GM19372 (cell line): Measurements from ENCODE around the gene NEU2.
"Not testable (repeated sequence)": the region's sequence is repeated elsewhere in the genome, so short reads cannot be mapped to it uniquely, and the experiment has no call there.

Experiments
- ATAC-seq: cut with Tn5 transposase; IDR thresholded peaks from one replicate; pipeline ENCODE4 v1.9.1; 2021; ENCODE audit warnings: mild to moderate bottlenecking, low read depth, moderate library complexity; ENCODE audit not compliant: unreplicated experiment

The NEU2 gene

DNA sequence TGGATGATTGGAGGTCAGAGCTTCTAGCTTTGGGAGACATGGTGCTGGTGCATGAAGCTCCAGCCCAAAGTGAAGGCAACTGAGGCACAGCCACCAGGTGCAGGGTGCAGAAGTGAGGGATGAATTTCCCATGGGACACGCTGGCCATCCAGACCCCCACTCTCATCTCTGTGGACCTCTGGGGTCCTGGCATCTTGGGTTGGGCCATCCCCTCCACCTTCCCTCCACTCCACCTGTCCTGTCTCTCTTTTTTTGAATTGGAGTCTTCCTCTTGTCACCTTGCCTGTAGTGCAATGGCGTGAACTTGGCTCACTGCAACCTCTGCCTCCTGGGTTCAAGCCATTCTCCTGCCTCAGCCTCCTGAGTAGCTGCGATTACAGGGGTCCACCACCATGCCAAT is 22.8 kb upstream of the NEU2 start:
- no peak for ATAC-seq

DNA sequence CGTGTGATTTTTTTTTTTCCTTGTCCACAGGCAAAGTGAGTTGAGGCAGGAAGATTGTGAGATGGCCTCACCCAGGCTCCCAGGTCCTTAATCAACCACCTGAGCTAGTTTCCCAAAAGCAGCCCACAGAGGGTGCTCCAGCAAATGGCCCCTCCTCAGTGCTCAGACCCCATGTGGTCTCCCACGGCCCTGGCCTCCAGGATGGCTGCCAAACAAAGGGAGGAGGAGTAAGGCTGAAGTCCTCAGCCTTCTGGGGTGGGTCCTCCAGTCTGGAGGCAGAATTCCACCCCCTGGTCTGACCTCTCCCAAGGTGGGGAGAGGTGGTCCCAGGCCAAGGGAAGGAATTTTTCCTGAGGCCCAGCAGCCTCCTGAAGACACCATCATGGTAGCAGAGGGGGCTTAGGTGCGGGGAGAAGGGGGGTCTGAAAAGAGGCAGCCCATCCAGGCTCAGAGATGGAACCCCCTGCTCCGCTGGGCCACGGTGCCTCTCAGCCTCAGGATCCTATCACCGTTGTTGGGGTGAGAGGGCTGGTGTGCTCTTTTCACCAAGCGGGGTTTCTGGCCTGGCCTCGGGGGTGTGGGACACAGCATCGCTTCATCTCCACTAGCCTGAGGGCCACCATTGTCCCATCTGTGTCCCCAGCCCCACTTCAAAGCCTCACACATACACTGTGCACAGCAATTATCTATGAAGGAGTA is 21.8 kb upstream of the NEU2 start:
- ATAC-seq: no peak

DNA sequence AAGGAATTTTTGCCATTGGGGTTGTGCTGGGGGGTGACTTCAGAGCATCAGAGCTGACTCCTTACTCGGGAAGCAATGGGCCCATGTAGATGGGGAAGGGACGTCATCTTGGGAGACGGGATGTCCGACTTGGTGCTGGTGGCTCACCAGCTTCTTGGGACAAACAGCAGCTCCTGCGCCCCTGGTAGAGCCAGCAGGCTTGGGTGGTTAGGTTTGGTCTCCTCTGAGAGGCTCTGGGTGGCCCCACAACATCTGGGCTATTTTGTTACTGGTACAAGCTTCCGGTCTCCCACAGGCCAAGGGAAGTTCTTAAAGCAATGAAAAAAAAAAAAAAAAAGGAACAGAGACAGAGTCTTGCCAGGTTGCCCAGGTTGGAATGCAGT is 21.2 kb upstream of the NEU2 start:
- ATAC-seq: no peak

DNA sequence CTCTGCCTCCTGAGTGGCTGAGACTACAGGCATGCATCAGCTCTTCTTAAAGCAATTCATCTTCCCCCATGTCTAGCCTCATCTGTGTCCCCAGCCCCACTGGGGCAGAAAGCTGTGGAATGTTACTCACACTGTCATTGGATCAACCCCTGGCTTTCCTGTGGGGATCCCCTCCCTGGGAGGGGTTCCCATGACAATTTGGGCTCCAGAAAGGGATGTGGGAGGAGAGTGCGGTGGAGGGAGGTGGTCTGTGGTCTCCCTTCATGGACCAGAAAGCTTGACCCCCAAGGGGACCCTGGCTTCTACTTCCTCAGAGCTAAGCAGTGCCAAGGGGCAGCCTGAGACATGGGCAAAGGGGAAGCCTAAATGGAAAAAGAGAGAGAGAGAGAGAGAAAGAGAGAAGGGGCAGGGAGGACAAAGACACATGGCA is 20.8 kb upstream of the NEU2 start:
- ATAC-seq: no peak

DNA sequence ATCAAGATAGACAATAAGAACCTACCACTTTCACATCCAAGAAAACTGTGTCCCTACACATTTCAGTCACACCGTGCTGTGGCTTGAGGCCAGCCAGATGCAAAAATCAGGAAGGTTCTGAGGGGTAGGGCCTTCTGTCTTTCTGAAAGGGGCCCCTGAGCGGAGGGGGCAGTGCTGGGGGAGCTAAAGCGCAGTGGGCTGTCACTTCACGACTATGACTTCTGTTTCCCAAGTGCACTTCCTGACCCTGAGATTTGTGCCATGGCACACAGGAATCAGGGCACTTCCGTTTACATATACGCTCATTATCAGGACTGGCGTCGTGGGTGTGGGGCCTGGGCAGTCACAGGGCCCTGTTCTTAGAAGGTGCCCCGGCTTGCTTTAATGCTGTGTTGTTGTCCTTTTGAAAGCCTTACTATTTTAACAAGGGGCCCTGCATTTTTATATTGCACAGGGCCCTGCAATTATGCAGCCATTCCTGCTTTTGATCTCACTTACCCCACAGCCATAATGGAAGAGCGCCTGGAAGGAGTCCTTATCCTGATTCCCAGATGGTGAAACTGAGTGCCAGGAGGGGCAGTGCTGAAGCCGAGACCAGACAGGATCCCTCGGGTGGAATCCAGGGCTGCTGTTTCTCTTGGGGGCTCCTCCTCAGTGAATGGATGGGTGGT is 20.0 kb upstream of the NEU2 start:
- ATAC-seq: no peak

DNA sequence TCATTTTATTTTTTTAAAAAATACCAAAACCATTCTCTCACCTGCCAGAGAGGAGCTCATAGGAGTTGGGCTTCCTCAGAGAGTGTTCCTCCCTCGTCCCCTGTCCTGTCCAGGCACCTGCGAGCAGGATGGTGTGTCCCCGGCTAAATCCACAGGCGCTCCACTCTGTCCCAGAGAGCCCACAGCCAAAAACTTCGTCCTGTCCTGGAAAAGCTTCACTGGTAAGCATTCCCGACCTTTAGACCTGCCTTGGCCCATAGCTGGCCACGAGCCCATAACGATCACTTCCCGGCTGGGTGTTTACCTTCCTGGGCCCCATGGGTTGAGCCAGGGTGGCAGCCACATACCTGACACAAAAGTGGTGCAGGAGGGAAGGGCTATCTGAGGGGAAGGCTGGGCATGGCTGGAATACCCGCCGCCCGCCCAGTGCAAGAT is 19.4 kb upstream of the NEU2 start, which contains the start of gene NGEF:
TSS of gene NGEF (minus strand) at position 230 of the 435 bp plus-strand sequence. CDS start 38,366 bp downstream, outside the sequence.
- no peak for ATAC-seq

DNA sequence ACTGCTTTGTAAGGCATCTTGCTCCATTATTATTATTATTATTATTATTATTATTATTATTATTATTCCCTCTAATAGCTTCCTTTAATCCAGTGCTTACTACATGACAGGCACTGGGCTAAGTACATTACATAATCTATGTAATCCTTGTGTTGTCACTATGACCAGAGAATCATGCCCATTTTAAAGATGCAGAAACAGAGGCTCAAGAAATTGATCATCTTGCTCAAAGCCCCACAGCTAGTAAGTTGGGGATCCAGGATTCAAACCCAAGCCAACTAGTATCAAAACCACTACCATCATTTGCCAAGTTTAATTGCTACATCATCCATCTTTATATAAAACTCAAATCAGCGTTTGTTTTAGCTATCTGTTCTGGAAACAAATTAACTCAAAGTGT is 18.8 kb upstream of the NEU2 start:
- ATAC-seq: no peak

DNA sequence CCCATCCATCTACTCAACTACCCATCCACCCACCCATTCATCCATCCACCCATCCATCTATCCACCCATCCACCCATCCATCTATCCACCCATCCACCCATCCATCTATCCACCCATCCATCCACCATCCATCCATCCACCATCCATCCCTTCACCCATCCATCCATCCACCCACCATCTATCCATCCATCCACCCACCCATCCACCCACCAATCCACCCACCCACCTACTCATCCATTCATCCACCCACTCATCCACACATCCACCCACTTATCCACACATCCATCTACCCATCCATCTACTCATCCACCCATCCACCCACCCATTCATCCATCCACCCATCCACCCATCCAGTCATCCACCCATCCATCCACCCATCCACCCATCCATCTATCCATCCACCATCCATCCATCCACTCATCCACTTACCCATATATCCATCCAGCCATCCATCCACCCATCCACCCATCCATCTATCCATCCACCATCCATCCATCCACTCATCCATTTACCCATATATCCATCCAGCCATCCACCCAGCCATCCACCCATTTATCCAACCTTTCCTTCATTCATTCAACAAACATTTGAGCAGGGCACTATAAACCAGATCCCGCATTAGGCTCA is 17.3 kb upstream of the NEU2 start:
- ATAC-seq: no peak

DNA sequence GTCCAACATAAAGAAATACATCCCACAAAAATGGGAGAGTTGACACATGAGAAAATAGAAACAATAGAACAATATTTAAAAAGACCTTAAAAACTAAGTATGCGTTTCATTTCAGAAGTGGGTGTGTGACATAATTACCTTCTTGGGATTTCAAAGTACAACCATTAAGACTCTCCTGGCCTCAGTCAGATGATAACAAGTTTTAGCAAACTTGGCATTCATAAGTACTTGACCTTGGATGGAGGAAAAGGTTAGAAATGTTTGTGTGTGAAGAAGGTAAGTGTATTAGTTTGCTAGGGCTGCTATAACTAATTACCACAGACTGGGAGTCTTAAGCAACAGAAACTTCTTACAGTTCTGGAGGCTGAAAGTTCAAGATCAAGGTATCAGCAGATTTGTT is 14.5 kb upstream of the NEU2 start:
- no peak for ATAC-seq

DNA sequence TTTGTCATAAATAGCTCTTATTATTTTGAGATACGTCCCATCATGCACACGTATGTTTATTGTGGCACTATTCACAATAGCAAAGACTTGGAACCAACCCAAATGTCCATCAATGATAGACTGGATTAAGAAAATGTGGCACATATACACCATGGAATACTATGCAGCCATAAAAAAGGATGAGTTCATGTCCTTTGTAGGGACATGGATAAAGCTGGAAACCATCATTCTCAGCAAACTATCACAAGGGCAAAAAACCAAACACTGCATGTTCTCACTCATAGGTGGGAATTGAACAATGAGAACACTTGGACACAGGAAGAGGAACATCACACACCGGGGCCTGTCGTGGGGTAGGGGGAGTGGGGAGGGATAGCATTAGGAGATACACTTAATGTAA is 12.9 kb upstream of the NEU2 start:
- not testable (repeated sequence) for ATAC-seq

DNA sequence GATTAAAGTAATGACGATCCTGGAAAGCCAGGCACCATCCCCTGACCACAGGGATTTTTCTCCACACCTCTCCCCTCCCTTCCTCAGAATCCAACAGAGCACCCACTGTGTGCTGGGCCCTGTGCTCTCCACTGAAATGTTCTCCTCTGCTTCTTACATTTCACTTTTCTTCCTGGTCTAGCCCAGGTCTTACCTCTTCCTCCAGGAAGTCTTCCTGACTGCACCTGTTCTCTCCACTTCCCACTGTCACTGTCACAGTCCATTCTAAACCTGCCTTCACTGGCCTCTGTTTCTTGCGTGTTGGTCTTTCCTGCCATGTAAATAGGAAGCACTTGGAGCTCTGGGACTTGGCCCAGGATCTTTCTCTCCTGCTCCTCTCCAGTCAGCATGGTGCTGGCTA is 12.0 kb upstream of the NEU2 start:
- no peak for ATAC-seq

DNA sequence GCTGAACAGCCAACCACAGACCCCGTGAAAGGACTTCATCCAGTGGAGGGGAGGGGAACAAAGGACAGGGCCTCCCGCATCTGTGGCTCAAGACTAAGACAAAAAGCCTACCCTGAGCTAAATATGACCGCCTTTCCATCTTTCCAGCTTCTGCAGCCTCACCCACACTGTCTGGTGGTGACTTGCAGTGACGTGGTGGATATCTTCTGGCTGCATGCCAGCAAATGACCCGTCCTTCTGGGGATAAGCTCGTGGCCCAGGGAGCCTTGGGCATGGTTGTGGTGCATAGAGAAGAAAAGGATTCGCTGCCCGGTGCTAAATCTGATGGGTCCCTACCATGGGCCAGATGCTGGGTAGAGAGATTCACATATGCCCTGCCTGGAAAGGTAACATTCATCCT is 10.7 kb upstream of the NEU2 start:
- ATAC-seq: no peak

DNA sequence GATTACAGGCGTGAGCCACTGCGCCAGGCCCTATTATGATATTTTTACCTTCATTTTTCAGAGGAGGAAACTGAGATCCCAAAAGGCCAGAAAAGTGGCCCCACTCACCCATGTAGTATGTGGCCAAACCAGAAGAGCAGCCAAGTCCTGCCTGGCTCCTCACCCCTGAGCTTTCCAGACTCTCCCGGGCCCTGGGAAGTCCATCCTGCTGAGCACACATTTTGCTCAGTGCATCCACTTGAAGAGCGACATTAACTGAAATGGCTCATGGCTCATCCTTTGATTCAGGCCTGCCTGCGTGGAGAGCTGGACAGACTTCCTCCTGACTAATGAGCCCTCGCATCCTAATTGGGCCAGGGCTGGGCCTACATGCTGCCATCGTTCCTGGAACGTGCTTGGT is 9.9 kb upstream of the NEU2 start:
- no peak for ATAC-seq

DNA sequence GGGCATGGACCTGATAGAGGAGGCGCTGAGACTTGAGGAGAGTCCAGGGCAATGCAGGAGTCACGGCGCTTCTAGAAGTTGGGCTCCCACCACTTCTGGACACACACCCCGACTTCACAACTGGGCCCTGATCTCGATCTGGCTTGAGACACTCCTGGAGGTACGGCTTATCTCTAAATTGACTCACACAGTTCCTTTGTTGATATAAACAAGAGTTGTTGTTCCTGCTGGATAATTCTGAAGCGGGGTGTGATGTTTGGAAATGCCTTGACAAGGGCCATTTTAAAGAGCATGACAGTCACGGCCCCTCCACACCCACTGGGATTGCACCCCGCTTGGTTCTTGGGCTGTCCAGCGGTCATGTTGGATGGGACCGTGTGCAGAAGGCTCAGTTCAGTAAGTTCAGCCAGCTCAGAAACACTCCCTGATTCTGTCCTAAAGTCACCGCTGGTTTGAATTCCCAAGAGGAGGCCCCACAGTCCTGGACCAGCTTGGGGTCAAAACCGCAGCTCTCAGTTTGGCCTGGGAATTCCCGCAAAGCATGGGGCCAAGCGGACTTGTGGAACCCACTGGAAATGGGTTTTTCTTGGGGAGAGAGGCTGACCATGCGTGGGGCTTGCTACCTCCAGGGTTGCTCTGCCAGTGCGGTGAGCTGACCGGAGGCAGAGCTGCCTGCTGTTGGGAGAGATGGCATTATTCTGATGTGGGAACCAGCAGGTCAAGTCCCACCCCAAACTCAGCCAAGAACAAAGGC is 9.3 kb upstream of the NEU2 start:
- no peak for ATAC-seq

DNA sequence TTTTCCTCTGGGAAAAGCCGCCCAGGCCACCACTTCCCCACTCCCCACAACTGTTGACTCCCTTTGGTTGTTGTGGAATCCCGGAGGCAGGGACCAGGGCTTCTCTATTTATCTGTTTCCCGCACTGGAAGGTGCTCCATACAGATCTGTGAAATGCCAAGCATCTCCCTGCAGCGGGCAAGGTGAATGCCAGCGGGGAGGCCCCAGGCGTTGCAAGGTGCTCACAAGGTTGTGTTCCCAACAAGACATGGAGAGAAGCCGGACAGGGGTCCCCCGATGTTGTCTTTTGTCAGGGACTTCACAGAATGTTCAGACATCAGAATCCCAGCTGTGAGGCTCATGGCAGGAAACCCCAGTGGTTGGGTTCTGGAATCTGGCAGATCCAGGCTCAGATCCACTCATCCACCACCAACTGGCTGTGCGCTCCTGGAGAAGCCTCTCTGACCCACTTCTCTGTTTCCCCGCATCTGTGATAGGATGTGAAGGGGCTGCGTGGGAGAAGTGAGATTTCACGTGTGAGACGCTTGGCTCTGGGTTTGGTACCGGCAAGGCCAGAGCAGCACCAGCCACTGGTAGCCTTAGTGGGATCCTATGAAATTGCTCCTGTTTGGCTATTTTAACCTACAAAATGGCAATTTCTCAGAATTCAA is 8.6 kb upstream of the NEU2 start:
- ATAC-seq: no peak

DNA sequence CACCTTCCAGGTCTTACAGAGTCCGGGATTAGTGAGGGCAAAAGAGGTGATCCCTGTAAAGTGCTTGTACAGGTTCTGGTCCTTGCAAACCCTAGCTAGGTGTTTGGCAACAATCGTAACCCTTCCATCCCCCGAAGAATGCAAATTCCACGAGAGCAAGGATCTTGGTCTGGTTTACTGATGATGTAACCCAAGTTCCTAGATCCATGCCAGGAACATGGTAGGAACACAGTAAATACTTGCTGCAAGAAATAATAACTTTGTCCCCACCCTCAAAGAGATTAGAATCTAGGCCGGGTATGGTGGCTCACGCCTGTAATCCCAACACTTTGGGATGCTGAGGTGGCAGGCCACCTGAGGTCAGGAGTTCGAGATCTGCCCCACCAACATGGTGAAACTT is 6.8 kb upstream of the NEU2 start:
- ATAC-seq: no peak

DNA sequence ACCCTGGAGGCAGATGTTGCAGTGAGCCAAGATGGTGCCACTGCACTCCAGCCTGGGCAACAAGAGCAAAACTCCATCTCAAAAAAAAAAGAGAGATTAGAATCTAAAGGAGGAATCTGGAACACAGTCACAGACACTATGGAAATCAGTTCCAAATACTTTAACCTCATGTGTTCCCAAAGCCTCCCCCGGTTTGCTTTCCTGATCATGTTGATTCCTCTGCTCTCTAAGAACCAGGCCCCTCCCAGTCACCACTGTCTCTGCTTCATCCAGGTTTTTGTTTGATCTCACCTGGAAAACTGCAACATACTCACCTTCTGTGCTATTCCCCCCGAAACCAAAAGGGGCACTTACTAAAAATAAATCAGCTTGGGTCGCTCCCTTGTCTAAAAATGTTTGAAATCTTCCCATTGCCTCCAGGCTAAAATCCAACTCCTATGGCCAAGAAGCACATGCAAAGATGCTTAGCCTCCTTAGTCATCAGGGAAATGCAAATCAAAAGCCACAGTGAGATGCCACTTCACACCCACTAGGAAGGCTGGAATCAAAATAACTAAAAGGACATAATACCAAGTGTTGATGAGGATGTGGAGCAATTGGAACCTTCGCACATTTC is 6.2 kb upstream of the NEU2 start:
- ATAC-seq: no peak

DNA sequence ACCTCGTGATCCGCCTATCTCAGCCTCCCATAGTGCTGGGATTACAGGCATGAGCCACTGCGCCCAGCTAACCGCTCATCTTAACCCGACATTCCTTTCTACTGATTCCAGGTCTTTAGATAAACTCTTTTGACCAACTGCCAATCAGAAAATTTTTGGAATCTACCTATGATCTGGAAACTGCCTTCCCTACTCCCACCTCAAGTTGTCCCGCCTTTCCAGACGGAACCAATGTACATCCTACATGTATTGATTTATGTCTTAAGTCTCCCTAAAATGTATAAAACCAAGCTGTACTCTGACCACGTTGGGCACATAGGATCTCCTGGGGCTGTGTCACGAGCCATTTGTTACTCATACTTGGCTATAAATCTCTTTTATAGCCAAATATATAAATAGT is 3.2 kb upstream of the NEU2 start:
- no peak for ATAC-seq

DNA sequence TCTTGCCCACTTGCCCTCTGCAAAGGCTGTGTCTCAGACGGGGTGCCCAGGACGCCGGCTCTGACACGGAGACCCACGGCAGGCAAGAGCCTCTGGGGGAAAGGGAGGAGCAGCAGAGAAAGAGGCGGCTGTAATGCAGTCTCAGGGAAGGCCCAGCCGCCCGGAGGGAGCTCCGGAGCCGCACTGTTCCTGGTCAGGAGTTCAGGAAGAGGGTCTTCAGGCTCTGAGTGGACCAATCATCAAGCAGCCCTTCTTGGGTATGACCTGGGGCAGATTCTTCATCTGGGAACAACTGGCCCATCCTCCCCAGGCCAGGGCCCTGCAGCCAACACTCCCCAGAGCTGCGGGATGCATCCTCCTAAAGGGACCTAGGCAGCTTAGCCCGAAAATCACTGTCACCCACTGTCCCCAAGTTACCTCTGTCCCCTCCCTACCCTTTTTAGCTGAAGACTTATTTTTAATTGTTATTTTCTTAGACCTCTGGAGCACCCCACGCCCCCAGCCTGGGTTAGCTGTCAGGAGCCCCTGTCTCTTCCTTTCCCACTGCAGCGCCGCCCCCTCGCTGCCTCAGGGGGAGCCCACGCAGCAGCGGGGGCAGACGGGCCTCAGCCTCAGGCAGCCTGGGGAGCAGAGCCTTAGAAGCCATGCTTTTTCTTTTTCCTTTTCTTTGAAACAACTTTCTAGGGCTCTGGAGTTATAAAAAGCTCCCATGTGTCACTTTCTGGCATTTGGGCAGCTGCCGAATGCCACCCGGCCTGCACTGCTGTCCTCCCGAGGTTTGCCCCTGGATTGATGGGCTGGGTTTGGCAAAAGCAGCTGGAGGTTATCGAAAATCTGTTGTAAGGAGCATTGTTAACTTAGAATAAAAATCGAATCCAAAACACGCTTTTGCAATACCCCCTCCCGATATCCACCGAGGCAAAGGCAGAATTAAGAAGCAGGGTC is 644 bp upstream of the NEU2 start:
- no peak for ATAC-seq
